Prostate gland (tissue), 2 donors: ENCODE data around the gene FLRT3.

Source experiments
- POLR2A ChIP-seq: fragments of 450-650 bp; IDR thresholded peaks from one replicate; pipeline ENCODE4 v1.6.1; 2016; ENCODE audit warnings: antibody characterized with exemption, mild to moderate bottlenecking
- POLR2AphosphoS5 ChIP-seq: sonication (generic); formaldehyde crosslinking; IDR thresholded peaks from one replicate; pipeline ENCODE4 v1.6.1; 2017; ENCODE audit warnings: antibody characterized with exemption
- TF ChIP-seq, protein P1 (sequence below), 4 experiments: fragments of 200-600 bp in 2 of 4; fragments of 450-650 bp in 2 of 4; sonication (generic) in 2 of 4; IDR thresholded peaks; 1 replicate in 3 of 4; 2 replicates in 1 of 4; pipeline ENCODE4 v1.5.1; 2016 to 2019; ENCODE audit warnings: antibody characterized with exemption in 4 of 4, mild to moderate bottlenecking in 2 of 4, moderate library complexity in 2 of 4

DNA sequence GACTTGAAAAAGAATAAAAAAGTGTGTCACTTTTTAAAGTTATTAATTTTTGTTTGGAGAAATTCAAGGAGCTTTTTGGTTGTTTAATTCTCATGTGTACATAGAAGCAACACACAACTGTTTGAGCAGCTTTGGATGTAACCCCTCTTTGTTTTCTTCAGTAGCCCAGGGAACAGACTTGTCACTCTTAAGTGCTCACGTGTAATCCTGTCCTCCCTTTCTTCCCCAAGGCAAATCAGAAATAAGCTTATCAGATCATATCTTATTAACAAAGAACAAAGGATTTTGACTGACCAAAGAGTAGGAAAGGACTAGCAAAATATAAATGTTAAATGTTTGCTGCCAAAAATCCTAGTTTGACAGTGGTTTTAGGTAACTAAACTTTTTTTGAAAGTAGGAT is 7.3 kb upstream of the FLRT3 start:
- TF ChIP-seq POLR2AphosphoS5 (no peak), POLR2A (no peak)
- TF ChIP-seq, protein P1, sequence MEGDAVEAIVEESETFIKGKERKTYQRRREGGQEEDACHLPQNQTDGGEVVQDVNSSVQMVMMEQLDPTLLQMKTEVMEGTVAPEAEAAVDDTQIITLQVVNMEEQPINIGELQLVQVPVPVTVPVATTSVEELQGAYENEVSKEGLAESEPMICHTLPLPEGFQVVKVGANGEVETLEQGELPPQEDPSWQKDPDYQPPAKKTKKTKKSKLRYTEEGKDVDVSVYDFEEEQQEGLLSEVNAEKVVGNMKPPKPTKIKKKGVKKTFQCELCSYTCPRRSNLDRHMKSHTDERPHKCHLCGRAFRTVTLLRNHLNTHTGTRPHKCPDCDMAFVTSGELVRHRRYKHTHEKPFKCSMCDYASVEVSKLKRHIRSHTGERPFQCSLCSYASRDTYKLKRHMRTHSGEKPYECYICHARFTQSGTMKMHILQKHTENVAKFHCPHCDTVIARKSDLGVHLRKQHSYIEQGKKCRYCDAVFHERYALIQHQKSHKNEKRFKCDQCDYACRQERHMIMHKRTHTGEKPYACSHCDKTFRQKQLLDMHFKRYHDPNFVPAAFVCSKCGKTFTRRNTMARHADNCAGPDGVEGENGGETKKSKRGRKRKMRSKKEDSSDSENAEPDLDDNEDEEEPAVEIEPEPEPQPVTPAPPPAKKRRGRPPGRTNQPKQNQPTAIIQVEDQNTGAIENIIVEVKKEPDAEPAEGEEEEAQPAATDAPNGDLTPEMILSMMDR (IDR thresholded peaks at IDR 0.05) = no peak
